ENCODE data around the gene DMD. TPM values are rescaled to one million over a fixed set of nuclear protein-coding genes. Genes with fewer than 3 reads are reported as not detected.

Gene DMD
- total RNA-seq, 1 experiment from 2014 or later, result 47.2 TPM

DNA sequence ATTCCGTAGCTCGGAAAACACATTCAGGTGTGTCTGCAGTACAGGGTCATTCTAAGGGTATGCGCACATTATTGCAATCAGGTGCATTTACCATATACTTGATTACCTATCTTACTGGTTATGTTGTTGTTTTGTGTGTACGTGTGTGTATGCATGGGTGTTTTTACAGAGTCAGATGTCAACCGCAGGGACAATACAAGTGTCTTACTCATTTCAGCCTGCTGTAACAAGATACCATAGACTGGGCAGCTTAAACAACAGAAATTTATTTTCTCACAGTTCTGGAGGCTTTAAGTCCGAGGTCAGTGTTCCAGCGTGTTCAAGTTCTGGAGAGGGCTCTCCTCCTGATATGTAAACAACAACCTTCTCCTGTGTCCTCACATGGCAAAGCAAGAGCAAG lies 316.7 kb downstream of the DMD start:
- H3K36me3 Mint-ChIP-seq (ENCODE audit: insufficient read depth, unreplicated experiment), result no peaks in the 10 kb centered on the region
- CTCF ChIA-PET, result no interaction called here
- POLR2A ChIA-PET, result no interaction called here

DNA sequence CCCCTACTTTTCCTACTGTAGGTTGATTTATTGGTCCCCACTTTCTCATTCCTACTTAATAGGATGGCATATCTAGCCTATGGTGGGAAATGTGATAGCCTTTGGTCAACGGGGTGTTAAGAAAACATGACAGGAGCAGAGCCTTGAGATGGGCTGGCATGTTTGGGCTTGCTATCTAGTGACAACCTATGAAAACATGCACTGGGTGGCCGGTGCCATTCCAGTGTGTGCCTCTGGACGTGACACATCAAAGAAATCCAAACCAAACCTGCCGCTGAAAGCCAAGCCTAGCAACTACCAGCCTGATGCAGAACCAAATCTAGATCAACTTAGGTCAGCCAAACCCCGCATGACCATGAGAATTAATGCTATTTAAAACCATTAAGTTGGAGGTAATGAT lies 317.6 kb downstream of the DMD start:
- Mint-ChIP-seq H3K4me1 (ENCODE audit: low read depth, unreplicated experiment) (no peaks in the 10 kb centered on the region), H3K4me3 (ENCODE audit: unreplicated experiment) (no peak overlapping the region), H3K27ac (ENCODE audit: unreplicated experiment) (no peak overlapping the region), H3K36me3 (ENCODE audit: insufficient read depth, unreplicated experiment) (no peaks in the 10 kb centered on the region), H3K9me3 (ENCODE audit: unreplicated experiment) (no peaks in the 10 kb centered on the region), H3K27me3 (ENCODE audit: insufficient read depth, unreplicated experiment) (no peaks in the 10 kb centered on the region)
- Histone ChIP-seq H3K4me3 (ENCODE audit: low read depth, low read length) (no peak overlapping the region), H3K36me3 (ENCODE audit: control insufficient read depth, insufficient read depth, low read length) (no peaks in the 10 kb centered on the region), H3K4me1 (no peaks in the 10 kb centered on the region), H3K9me3 (no peaks in the 10 kb centered on the region), H3K27me3 (replicated peaks; ENCODE audit: control insufficient read depth, insufficient read depth, low read length) (no peaks in the 10 kb centered on the region)
- no peak for DNase-seq
- TF ChIP-seq, protein P1, sequence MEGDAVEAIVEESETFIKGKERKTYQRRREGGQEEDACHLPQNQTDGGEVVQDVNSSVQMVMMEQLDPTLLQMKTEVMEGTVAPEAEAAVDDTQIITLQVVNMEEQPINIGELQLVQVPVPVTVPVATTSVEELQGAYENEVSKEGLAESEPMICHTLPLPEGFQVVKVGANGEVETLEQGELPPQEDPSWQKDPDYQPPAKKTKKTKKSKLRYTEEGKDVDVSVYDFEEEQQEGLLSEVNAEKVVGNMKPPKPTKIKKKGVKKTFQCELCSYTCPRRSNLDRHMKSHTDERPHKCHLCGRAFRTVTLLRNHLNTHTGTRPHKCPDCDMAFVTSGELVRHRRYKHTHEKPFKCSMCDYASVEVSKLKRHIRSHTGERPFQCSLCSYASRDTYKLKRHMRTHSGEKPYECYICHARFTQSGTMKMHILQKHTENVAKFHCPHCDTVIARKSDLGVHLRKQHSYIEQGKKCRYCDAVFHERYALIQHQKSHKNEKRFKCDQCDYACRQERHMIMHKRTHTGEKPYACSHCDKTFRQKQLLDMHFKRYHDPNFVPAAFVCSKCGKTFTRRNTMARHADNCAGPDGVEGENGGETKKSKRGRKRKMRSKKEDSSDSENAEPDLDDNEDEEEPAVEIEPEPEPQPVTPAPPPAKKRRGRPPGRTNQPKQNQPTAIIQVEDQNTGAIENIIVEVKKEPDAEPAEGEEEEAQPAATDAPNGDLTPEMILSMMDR (IDR thresholded peaks at IDR 0.05; ENCODE audit: insufficient read depth in 1 of 2, low read depth in 1 of 2, low read length in 1 of 2, severe bottlenecking in 1 of 2, unreplicated experiment in 1 of 2), result no peak
- ChIA-PET POLR2A (no interaction called here), CTCF (no interaction called here)
- no TSS peak for BruUV-seq (replicated peaks)
- intact Hi-C loops (cut with micrococcal nuclease; ENCODE audit: unreplicated experiment), result no loop called here

More for the DNA sequence above, 316.7 kb downstream of the DMD start:
- no peak for DNase-seq
- H3K4me3 ChIP-seq (ENCODE audit: low read depth, low read length), result no peak overlapping the region
- Mint-ChIP-seq H3K27me3 (ENCODE audit: insufficient read depth, unreplicated experiment) (no peaks in the 10 kb centered on the region), H3K27ac (ENCODE audit: unreplicated experiment) (no peak overlapping the region), H3K4me3 (ENCODE audit: unreplicated experiment) (no peak overlapping the region), H3K4me1 (ENCODE audit: low read depth, unreplicated experiment) (no peaks in the 10 kb centered on the region), H3K9me3 (ENCODE audit: unreplicated experiment) (no peaks in the 10 kb centered on the region)
- no peaks in the 10 kb centered on the region for H3K36me3 ChIP-seq (ENCODE audit: control insufficient read depth, insufficient read depth, low read length)
- intact Hi-C loops (cut with micrococcal nuclease; ENCODE audit: unreplicated experiment), result no loop called here
- H3K4me1 ChIP-seq, result no peaks in the 10 kb centered on the region
- no TSS peak for BruUV-seq (replicated peaks)
- TF ChIP-seq, protein P1 (IDR thresholded peaks at IDR 0.05; ENCODE audit: insufficient read depth in 1 of 2, low read depth in 1 of 2, low read length in 1 of 2, severe bottlenecking in 1 of 2, unreplicated experiment in 1 of 2), result no peak
- no peaks in the 10 kb centered on the region for H3K27me3 ChIP-seq (replicated peaks; ENCODE audit: control insufficient read depth, insufficient read depth, low read length)
- H3K9me3 ChIP-seq, result no peaks in the 10 kb centered on the region

- Mint-ChIP-seq H3K36me3 (ENCODE audit: insufficient read depth, unreplicated experiment) (no peaks in the 10 kb centered on the region), H3K4me1 (ENCODE audit: low read depth, unreplicated experiment) (no peaks in the 10 kb centered on the region), H3K9me3 (ENCODE audit: unreplicated experiment) (peaks cover 8% of the 10 kb centered on the region), H3K27me3 (ENCODE audit: insufficient read depth, unreplicated experiment) (no peaks in the 10 kb centered on the region), H3K4me3 (ENCODE audit: unreplicated experiment) (no peak overlapping the region), H3K27ac (ENCODE audit: unreplicated experiment) (no peak overlapping the region)
- Histone ChIP-seq H3K27me3 (replicated peaks; ENCODE audit: control insufficient read depth, insufficient read depth, low read length) (no peaks in the 10 kb centered on the region), H3K9me3 (no peaks in the 10 kb centered on the region), H3K36me3 (ENCODE audit: control insufficient read depth, insufficient read depth, low read length) (no peaks in the 10 kb centered on the region), H3K4me1 (no peaks in the 10 kb centered on the region), H3K4me3 (ENCODE audit: low read depth, low read length) (no peak overlapping the region)
- intact Hi-C loops (cut with micrococcal nuclease; ENCODE audit: unreplicated experiment), result no loop called here
- POLR2A ChIA-PET, result no interaction called here
- CTCF ChIA-PET, result no interaction called here
- no peak for DNase-seq
- no TSS peak for BruUV-seq (replicated peaks)
- TF ChIP-seq, protein P1 (IDR thresholded peaks at IDR 0.05; ENCODE audit: insufficient read depth in 1 of 2, low read depth in 1 of 2, low read length in 1 of 2, severe bottlenecking in 1 of 2, unreplicated experiment in 1 of 2), result no peak
These were observed 333.8 kb downstream of the DMD start for GRCh38 chrX:32877592-32877991.

Measured in Caco-2 (cell line).